HG03039 (cell line): Measurements from ENCODE around the gene SPON1.

ENCODE experiments used
- ATAC-seq: cut with Tn5 transposase; IDR thresholded peaks from one replicate; pipeline ENCODE4 v1.9.1; 2021; ENCODE audit warnings: mild to moderate bottlenecking, moderate library complexity; ENCODE audit not compliant: unreplicated experiment

SPON1 gene

GRCh38 chr11:13942971-13943381, 19.5 kb upstream of the SPON1 start:
- no peak for ATAC-seq

GRCh38 chr11:13944016-13944415, 18.5 kb upstream of the SPON1 start:
- ATAC-seq = no peak

GRCh38 chr11:13944911-13945425, 17.6 kb upstream of the SPON1 start:
- ATAC-seq = no peak

GRCh38 chr11:13947379-13947778, 15.1 kb upstream of the SPON1 start:
- ATAC-seq = no peak

GRCh38 chr11:13949876-13950275, 12.6 kb upstream of the SPON1 start:
- ATAC-seq = no peak

- ATAC-seq = no peak
These were observed 10.3 kb upstream of the SPON1 start for GRCh38 chr11:13952221-13952620.

GRCh38 chr11:13952668-13953067, 9.9 kb upstream of the SPON1 start:
- no peak for ATAC-seq

- ATAC-seq = no peak
These were observed 7.9 kb upstream of the SPON1 start for GRCh38 chr11:13954591-13954990.

GRCh38 chr11:13955971-13956421, 6.5 kb upstream of the SPON1 start:
- no peak for ATAC-seq

- ATAC-seq = no peak
These were observed 5.5 kb upstream of the SPON1 start for GRCh38 chr11:13956988-13957387.

GRCh38 chr11:13958641-13959400, 3.7 kb upstream of the SPON1 start:
- ATAC-seq = no peak

GRCh38 chr11:13962198-13962561, 343 bp upstream of the SPON1 start:
- ATAC-seq = no peak

GRCh38 chr11:13963169-13963948, 836 bp downstream of the SPON1 start:
- ATAC-seq = no peak

GRCh38 chr11:13963949-13964770, 1.6 kb downstream of the SPON1 start:
- no peak for ATAC-seq

GRCh38 chr11:13964771-13965074, 2.2 kb downstream of the SPON1 start:
- no peak for ATAC-seq

- no peak for ATAC-seq
These were observed 2.8 kb downstream of the SPON1 start for GRCh38 chr11:13965337-13965736.

GRCh38 chr11:13966013-13966412, 3.5 kb downstream of the SPON1 start:
- ATAC-seq = no peak

- no peak for ATAC-seq
These were observed 4.0 kb downstream of the SPON1 start for GRCh38 chr11:13966486-13966885.

- no peak for ATAC-seq
These were observed 8.5 kb downstream of the SPON1 start for GRCh38 chr11:13970986-13971385.

GRCh38 chr11:13972043-13972910, 9.8 kb downstream of the SPON1 start:
- ATAC-seq = no peak
